Trophoblast cell (in vitro differentiated cells and primary cell): ENCODE data around the gene CNOT1.

Experiments used
- DNase-seq, 2 donors: peaks; one replicate each; pipeline ENCODE4 v3.0.0-alpha.2; 2016
- H2AFZ ChIP-seq: 2 replicates; pipeline ENCODE4 v1.6.1; 2013; ENCODE audit warnings: low read length, moderate library complexity, mild to moderate bottlenecking; ENCODE audit not compliant: insufficient read depth, poor library complexity
- H2AK5ac ChIP-seq: 2 replicates; pipeline ENCODE4 v1.6.1; 2013; ENCODE audit warnings: mild to moderate bottlenecking, low read length
- H2BK120ac ChIP-seq: 2 replicates; pipeline ENCODE4 v1.6.1; 2013; ENCODE audit warnings: low read length, mild to moderate bottlenecking, moderate library complexity; ENCODE audit not compliant: insufficient read depth, poor library complexity
- H2BK12ac ChIP-seq: 2 replicates; pipeline ENCODE4 v1.6.1; 2013; ENCODE audit warnings: mild to moderate bottlenecking, low read length, moderate library complexity
- H2BK5ac ChIP-seq: 2 replicates; pipeline ENCODE4 v1.6.1; 2013; ENCODE audit warnings: low read length, low read depth, moderate library complexity, mild to moderate bottlenecking; ENCODE audit not compliant: poor library complexity
- H3K14ac ChIP-seq: 2 replicates; pipeline ENCODE4 v1.6.1; 2013; ENCODE audit warnings: mild to moderate bottlenecking, low read length
- H3K18ac ChIP-seq: 2 replicates; pipeline ENCODE4 v1.6.1; 2013; ENCODE audit warnings: mild to moderate bottlenecking, low read length
- H3K23ac ChIP-seq: 2 replicates; pipeline ENCODE4 v1.6.1; 2013; ENCODE audit warnings: low read length
- H3K27ac ChIP-seq: 2 replicates; pipeline ENCODE4 v1.5.1; 2013; ENCODE audit warnings: low read depth, mild to moderate bottlenecking, inconsistent platforms, low read length, moderate library complexity
- H3K27me3 ChIP-seq: 2 replicates; pipeline ENCODE4 v1.6.1; 2013; ENCODE audit warnings: inconsistent platforms, mild to moderate bottlenecking, low read length, moderate library complexity; ENCODE audit not compliant: insufficient read depth
- H3K36me3 ChIP-seq, 2 experiments: 1 replicate in 1 of 2; 2 replicates in 1 of 2; pipeline ENCODE4 v1.6.1; 2013; ENCODE audit warnings: low read length in 2 of 2, mild to moderate bottlenecking in 2 of 2, moderate library complexity in 1 of 2; ENCODE audit not compliant: insufficient read depth in 2 of 2, control insufficient read depth in 1 of 2
- H3K4ac ChIP-seq: 2 replicates; pipeline ENCODE4 v1.6.1; 2013; ENCODE audit warnings: low read depth, mild to moderate bottlenecking, low read length, moderate library complexity
- H3K4me1 ChIP-seq, 2 experiments: 1 replicate in 1 of 2; 2 replicates in 1 of 2; pipeline ENCODE4 v1.6.1; 2013; ENCODE audit warnings: low read length in 2 of 2, mild to moderate bottlenecking in 2 of 2, moderate library complexity in 1 of 2; ENCODE audit not compliant: insufficient read depth in 2 of 2, control insufficient read depth in 1 of 2
- H3K4me2 ChIP-seq: 2 replicates; pipeline ENCODE4 v1.6.1; 2013; ENCODE audit warnings: inconsistent platforms, mild to moderate bottlenecking, low read length, moderate library complexity
- H3K4me3 ChIP-seq: 2 replicates; pipeline ENCODE4 v1.5.1; 2013; ENCODE audit warnings: mild to moderate bottlenecking, low read depth, low read length, inconsistent platforms
- H3K79me1 ChIP-seq: one replicate; pipeline ENCODE4 v1.6.1; 2013; ENCODE audit warnings: low read length
- H3K79me2 ChIP-seq: 2 replicates; pipeline ENCODE4 v1.6.1; 2013; ENCODE audit warnings: low read length, mild to moderate bottlenecking; ENCODE audit not compliant: control insufficient read depth, insufficient read depth, poor library complexity
- H3K9ac ChIP-seq: 2 replicates; pipeline ENCODE4 v1.6.1; 2013; ENCODE audit warnings: mild to moderate bottlenecking, low read length
- H3K9me3 ChIP-seq: 2 replicates; pipeline ENCODE4 v1.6.1; 2013; ENCODE audit warnings: low read depth, mild to moderate bottlenecking, control low read depth, inconsistent platforms, low read length; ENCODE audit not compliant: insufficient read depth
- H4K12ac ChIP-seq: 2 replicates; pipeline ENCODE4 v1.6.1; 2013; ENCODE audit warnings: low read depth, mild to moderate bottlenecking, low read length, moderate library complexity
- H4K8ac ChIP-seq: 2 replicates; pipeline ENCODE4 v1.6.1; 2013; ENCODE audit warnings: low read depth, mild to moderate bottlenecking, low read length, moderate library complexity
- H4K91ac ChIP-seq: one replicate; pipeline ENCODE4 v1.6.1; 2013; ENCODE audit warnings: low read depth, mild to moderate bottlenecking, low read length, moderate library complexity
- WGBS: extraction: QIAGEN DNeasy Blood & Tissue Kit; methylation state at CpG from one replicate; pipeline ENCODE4 v1.1.7; 2013; ENCODE audit warnings: missing lambda C conversion rate; ENCODE audit not compliant: insufficient read length, insufficient coverage; ENCODE audit errors: extremely low coverage; 5-methylcytosine and 5-hydroxymethylcytosine counted together

CNOT1 gene

DNA sequence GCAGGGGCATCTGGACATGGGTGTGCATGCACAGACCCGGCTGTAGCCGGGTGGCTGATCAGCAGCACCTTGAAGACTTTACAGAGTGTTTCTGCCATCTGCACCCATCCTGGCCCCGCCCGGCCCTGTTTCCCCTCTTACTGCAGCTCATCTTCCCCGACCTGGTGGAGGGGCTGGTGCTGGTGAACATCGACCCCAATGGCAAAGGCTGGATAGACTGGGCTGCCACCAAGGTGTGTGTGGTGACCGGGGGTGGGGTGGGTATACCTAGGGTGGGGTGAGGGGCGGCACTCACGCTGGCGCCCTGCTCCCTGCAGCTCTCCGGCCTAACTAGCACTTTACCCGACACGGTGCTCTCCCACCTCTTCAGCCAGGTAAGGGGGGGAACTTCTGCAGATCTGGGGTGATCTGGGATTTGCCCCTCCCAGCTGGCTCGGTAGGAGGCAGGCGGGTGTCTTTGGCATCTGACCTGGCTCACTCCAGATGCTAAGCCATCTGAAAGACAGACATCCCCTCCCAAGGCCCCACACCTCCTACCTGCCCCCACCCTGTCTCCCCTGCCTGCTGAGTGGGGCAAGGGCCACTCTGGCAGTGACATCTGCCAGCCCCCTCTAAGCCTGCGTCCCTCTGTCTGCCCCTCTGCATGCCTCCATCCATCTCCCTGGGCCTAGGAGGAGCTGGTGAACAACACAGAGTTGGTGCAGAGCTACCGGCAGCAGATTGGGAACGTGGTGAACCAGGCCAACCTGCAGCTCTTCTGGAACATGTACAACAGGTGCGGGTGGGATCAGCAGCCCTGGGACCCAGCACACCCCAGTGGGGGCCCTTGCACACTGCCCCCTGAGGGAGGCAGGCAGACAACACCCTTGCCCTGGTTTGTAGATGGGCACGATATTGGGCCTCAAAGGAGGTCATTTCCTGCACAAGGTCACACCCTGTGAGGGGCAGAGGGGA lies 123.1 kb downstream of the CNOT1 start:
- WGBS, result no CpG with 5 or more reads among the region's 20 CpGs
- Histone ChIP-seq H3K27ac (no peak overlapping the region), H3K4me3 (peak overlapping the region; percentile 12), H3K4me1 (peaks cover 0 to 6% of the 10 kb centered on the region in 2 experiments), H3K9me3 (no peaks in the 10 kb centered on the region), H2BK12ac (no peak overlapping the region), H3K4ac (no peak overlapping the region), H3K9ac (no peak overlapping the region), H2AFZ (no peak overlapping the region), H3K14ac (no peak overlapping the region), H3K79me2 (no peaks in the 10 kb centered on the region), H3K27me3 (no peaks in the 10 kb centered on the region), H2BK120ac (no peak overlapping the region), H3K4me2 (no peak overlapping the region), H2BK5ac (no peak overlapping the region), H3K23ac (no peak overlapping the region), H3K18ac (no peak overlapping the region), H4K91ac (no peak overlapping the region), H3K79me1 (peaks cover under 1% of the 10 kb centered on the region), H4K8ac (no peak overlapping the region), H2AK5ac (no peak overlapping the region), H3K36me3 (peaks cover 12 to 14% of the 10 kb centered on the region in 2 experiments), H4K12ac (no peak overlapping the region)
- no peak for DNase-seq

DNA sequence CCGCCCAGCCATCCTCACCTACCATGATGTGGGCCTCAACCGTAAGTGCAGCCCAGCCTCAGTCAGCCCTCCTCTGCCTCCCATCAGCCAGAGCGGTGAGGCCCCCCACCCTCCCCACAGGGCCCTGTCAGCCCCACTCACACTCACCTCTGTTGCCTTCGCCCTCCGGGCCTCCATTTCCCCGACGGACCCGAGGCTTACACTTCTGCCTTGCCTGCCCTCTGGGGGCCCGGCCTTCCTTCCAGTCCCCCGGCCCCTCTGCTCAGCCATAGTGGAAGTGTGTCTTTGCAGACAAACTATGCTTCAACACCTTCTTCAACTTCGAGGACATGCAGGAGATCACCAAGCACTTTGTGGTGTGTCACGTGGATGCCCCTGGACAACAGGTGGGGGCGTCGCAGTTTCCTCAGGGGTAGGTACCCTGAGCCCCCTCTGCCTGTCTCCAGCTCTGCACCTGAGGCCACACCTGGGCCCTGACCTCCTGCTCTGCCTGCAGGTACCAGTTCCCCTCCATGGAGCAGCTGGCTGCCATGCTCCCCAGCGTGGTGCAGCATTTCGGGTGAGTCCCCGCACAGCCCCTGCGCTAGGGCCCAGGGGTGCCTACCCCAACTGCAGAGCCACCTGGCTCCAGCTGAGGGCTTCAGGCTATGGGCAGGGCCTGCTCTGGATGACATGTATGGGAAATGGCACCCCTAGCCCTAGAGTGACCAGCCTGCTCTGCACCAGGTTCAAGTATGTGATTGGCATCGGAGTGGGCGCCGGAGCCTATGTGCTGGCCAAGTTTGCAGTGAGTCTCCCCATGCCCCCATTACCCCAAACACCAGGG lies 125.5 kb downstream of the CNOT1 start:
- Histone ChIP-seq H3K36me3 (peaks cover 2 to 4% of the 10 kb centered on the region in 2 experiments), H3K9me3 (no peaks in the 10 kb centered on the region), H2AK5ac (no peak overlapping the region), H4K91ac (no peak overlapping the region), H3K79me1 (peaks cover 3% of the 10 kb centered on the region), H4K8ac (no peak overlapping the region), H3K27me3 (no peaks in the 10 kb centered on the region), H3K4me3 (no peak overlapping the region), H3K18ac (no peak overlapping the region), H3K79me2 (no peaks in the 10 kb centered on the region), H3K14ac (no peak overlapping the region), H3K9ac (no peak overlapping the region), H2BK12ac (no peak overlapping the region), H2BK5ac (no peak overlapping the region), H4K12ac (peak overlapping the region; percentile 30), H3K27ac (no peak overlapping the region), H3K23ac (no peak overlapping the region), H2AFZ (no peak overlapping the region), H3K4ac (no peak overlapping the region), H3K4me2 (no peak overlapping the region), H2BK120ac (no peak overlapping the region), H3K4me1 (peaks cover 7 to 16% of the 10 kb centered on the region in 2 experiments)
- DNase-seq, result no peak
- no CpG with 5 or more reads among the region's 21 CpGs for WGBS

DNA sequence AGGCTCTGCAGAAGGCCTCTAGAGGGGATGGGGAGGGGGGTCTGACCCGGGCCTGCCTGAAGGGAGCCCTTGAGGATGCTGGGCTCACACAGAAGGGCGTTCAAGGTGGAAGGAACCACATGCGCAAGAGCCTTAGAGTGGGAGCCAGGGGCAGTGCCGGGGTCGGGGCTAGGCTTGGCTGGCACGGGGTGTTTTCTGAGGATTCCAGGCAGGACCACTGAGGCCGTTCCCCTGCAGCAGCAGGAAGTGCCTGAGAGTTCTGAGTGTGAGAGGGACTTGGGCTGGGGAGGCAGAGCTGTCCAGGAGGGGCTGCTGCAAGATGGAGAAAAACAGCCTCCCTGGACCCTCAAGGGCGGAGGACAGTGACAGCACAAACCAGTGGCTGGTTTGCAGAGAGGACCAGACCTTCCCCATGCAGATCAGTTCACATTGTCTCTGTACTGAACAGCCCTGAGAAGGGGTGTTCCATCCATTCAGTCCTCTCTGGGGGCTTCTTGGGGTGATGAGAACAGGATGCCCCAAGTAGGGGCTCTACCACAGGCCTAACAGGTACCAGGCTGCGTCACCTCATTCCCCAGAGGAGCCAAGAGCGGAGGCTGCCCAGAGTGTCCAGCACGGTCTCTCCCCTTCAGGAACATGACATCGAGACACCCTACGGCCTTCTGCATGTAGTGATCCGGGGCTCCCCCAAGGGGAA lies 126.3 kb downstream of the CNOT1 start:
- no peak overlapping the region for H3K27ac ChIP-seq
- no peak overlapping the region for H2AK5ac ChIP-seq
- H3K9ac ChIP-seq, result no peak overlapping the region
- no peak overlapping the region for H3K4ac ChIP-seq
- no peak overlapping the region for H2AFZ ChIP-seq
- no peaks in the 10 kb centered on the region for H3K9me3 ChIP-seq
- H2BK12ac ChIP-seq, result no peak overlapping the region
- H3K4me2 ChIP-seq, result no peak overlapping the region
- no peak overlapping the region for H3K4me3 ChIP-seq
- H4K8ac ChIP-seq, result no peak overlapping the region
- H4K91ac ChIP-seq, result no peak overlapping the region
- no peaks in the 10 kb centered on the region for H3K27me3 ChIP-seq
- H3K79me2 ChIP-seq, result no peaks in the 10 kb centered on the region
- H3K4me1 ChIP-seq, result peaks cover 7 to 16% of the 10 kb centered on the region in 2 experiments
- no peak overlapping the region for H3K18ac ChIP-seq
- H3K14ac ChIP-seq, result no peak overlapping the region
- peaks cover 0 to 4% of the 10 kb centered on the region in 2 experiments for H3K36me3 ChIP-seq
- no CpG with 5 or more reads among the region's 14 CpGs for WGBS
- no peak overlapping the region for H4K12ac ChIP-seq
- H3K79me1 ChIP-seq, result peaks cover 3% of the 10 kb centered on the region
- no peak overlapping the region for H2BK5ac ChIP-seq
- no peak overlapping the region for H3K23ac ChIP-seq
- no peak for DNase-seq
- H2BK120ac ChIP-seq, result no peak overlapping the region

DNA sequence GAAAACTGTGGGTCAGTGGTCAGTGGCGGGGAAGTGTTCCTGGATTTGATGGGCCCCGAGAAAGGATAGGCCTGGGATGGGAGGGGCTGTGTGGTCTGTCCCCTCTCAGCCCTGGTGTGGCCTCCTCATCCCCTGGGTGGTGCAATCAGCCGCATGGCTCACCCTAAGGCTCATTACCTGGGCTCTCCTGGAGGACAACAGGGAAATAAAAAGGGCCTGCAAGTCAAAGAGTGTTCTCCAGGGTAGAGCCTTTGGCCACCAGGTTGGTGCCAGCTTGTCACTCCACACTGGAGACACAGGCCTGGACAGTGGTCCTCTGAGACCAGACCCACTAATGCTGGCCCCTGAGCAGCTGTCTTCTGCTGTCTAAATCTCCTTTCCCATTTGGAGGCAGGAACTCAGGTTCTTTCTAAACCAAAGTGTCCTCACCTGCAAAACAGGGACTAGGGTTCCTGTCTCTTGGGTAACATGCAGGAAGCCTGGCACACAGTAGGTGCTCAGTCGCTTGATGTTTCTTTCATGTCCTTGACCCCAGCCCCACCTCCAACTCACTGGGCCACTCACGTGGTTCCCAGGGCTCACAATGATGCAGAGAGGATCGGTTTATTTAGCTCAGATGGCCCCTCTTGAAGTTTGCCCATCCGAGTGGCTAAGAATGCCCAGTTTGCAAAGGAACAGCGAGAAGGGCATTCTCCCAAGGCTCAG lies 127.3 kb downstream of the CNOT1 start:
- H4K8ac ChIP-seq, result no peak overlapping the region
- H3K79me2 ChIP-seq, result no peaks in the 10 kb centered on the region
- H2BK5ac ChIP-seq, result no peak overlapping the region
- peaks cover 3% of the 10 kb centered on the region for H3K79me1 ChIP-seq
- no peak overlapping the region for H4K91ac ChIP-seq
- H3K27me3 ChIP-seq, result no peaks in the 10 kb centered on the region
- H3K4me1 ChIP-seq, result peaks cover 7 to 16% of the 10 kb centered on the region in 2 experiments
- no peak overlapping the region for H2AK5ac ChIP-seq
- H3K23ac ChIP-seq, result no peak overlapping the region
- no peak overlapping the region for H3K9ac ChIP-seq
- H2AFZ ChIP-seq, result no peak overlapping the region
- no peak overlapping the region for H3K18ac ChIP-seq
- no peak overlapping the region for H3K4ac ChIP-seq
- no peak overlapping the region for H2BK12ac ChIP-seq
- no peak overlapping the region for H2BK120ac ChIP-seq
- no peak overlapping the region for H3K27ac ChIP-seq
- DNase-seq, result no peak
- no peak overlapping the region for H3K4me2 ChIP-seq
- no peak overlapping the region for H3K14ac ChIP-seq
- no peak overlapping the region for H3K4me3 ChIP-seq
- WGBS, result no CpG with 5 or more reads among the region's 8 CpGs
- peaks cover 0 to 4% of the 10 kb centered on the region in 2 experiments for H3K36me3 ChIP-seq
- no peaks in the 10 kb centered on the region for H3K9me3 ChIP-seq
- no peak overlapping the region for H4K12ac ChIP-seq
